Sigmoid colon (tissue), 7 donors: ENCODE measurements around the gene RAP1GDS1. TPM values are rescaled to one million over a fixed set of nuclear protein-coding genes. Genes with fewer than 3 reads are reported as not detected.

ENCODE experiments used
- DNase-seq: peaks from one replicate; pipeline ENCODE4 v3.0.0-alpha.2; 2019
- H3K27ac ChIP-seq, 4 donors: fragments of 200-600 bp; sonication (generic); one replicate each; pipeline ENCODE4 v1.5.1; 2016 to 2019; ENCODE audit warnings: mild to moderate bottlenecking in 1 of 4
- H3K27me3 ChIP-seq, 3 donors: fragments of 200-600 bp; sonication (generic); one replicate each; pipeline ENCODE4 v1.5.1; 2019; ENCODE audit warnings: mild to moderate bottlenecking in 1 of 3
- H3K36me3 ChIP-seq, 4 donors: fragments of 200-600 bp; sonication (generic); one replicate each; pipeline ENCODE4 v1.5.1; 2016 to 2019
- H3K4me1 ChIP-seq, 4 donors: fragments of 200-600 bp; sonication (generic); one replicate each; pipeline ENCODE4 v1.5.1; 2017 to 2019
- H3K4me3 ChIP-seq, 4 donors: fragments of 200-600 bp; sonication (generic); one replicate each; pipeline ENCODE4 v1.5.1; 2017 to 2019; ENCODE audit warnings: mild to moderate bottlenecking in 2 of 4, moderate library complexity in 1 of 4
- H3K9me3 ChIP-seq, 4 donors: fragments of 200-600 bp in 3 of 4; sonication (generic) in 3 of 4; one replicate each; pipeline versions ENCODE4 v1.5.1 to v1.6.1; 2013 to 2019
- CTCF ChIP-seq, 4 experiments: fragments of 450-650 bp in 3 of 4; fragments of 200-600 bp in 1 of 4; IDR thresholded peaks; one replicate each; pipeline ENCODE4 v1.5.1; 2016 to 2019; ENCODE audit warnings: antibody characterized with exemption in 4 of 4, mild to moderate bottlenecking in 3 of 4, moderate library complexity in 2 of 4
- EP300 ChIP-seq, 4 donors: sonication (generic); formaldehyde crosslinking; IDR thresholded peaks; one replicate each; pipeline ENCODE4 v1.6.1; 2017; ENCODE audit warnings: antibody characterized with exemption in 4 of 4
- POLR2A ChIP-seq, 2 donors: fragments of 450-650 bp; IDR thresholded peaks; one replicate each; pipeline ENCODE4 v1.6.1; 2016; ENCODE audit warnings: antibody characterized with exemption in 2 of 2, mild to moderate bottlenecking in 2 of 2, moderate library complexity in 2 of 2
- POLR2AphosphoS5 ChIP-seq, 4 donors: sonication (generic); formaldehyde crosslinking; IDR thresholded peaks; one replicate each; pipeline ENCODE4 v1.6.1; 2017; ENCODE audit warnings: antibody characterized with exemption in 4 of 4
- WGBS, 2 donors: extraction: QIAGEN DNeasy Blood & Tissue Kit; methylation state at CpG; one replicate each; pipeline ENCODE4 v1.1.7; 2013; 5-methylcytosine and 5-hydroxymethylcytosine counted together
- intact Hi-C: fragments of 100-400 bp; cut with DNase I; formaldehyde crosslinking; loops from one replicate; pipeline ENCODE4 v1.15.1; 2023
- polyA plus RNA-seq, 3 donors: library from polyadenylated mRNA; stranded (reverse); fragments of 200-250 nt; gene quantifications; one replicate each; pipeline ENCODE4 v1.2.3, GENCODE V29; 2013
- total RNA-seq, 4 donors: library from RNA; depleted of rRNA; stranded (reverse); fragments of >200 nt; gene quantifications; one replicate each; pipeline ENCODE4 v1.1.0, GENCODE V29; 2016
- donor health status: healthy with polysubstance abuse.
- donor health status: Bipolar disorder and iron deficiency.
- donor health status: healthy.

Gene RAP1GDS1
- total and polyA plus RNA-seq, 7 donors, result 10.2 to 34.9 (median 31.8) TPM

- H3K9me3 ChIP-seq, result no peaks in the 10 kb centered on the region
- TF ChIP-seq POLR2AphosphoS5 (IDR thresholded peaks at IDR 0.05) (no peak), POLR2A (IDR thresholded peaks at IDR 0.05) (no peak), CTCF (IDR thresholded peaks at IDR 0.05) (no peak)
- no peak for DNase-seq
- no peaks in the 10 kb centered on the region for H3K36me3 ChIP-seq
- intact Hi-C loops, result no loop called here
- H3K4me3 ChIP-seq, result no peak overlapping the region
- H3K4me1 ChIP-seq, result no peaks in the 10 kb centered on the region
- no peaks in the 10 kb centered on the region for H3K27me3 ChIP-seq
- H3K27ac ChIP-seq, result no peak overlapping the region
- 90 to 93% methylated on average over 2 of the region's 2 CpGs for WGBS, 2 donors
Measured at GRCh38 chr4:98385831-98386230, 124.6 kb downstream of the RAP1GDS1 start.

GRCh38 chr4:98387345-98388026 lies 126.3 kb downstream of the RAP1GDS1 start:
- Histone ChIP-seq H3K27me3 (no peaks in the 10 kb centered on the region), H3K36me3 (no peaks in the 10 kb centered on the region), H3K4me1 (no peaks in the 10 kb centered on the region), H3K27ac (no peak overlapping the region), H3K4me3 (no peak overlapping the region), H3K9me3 (no peaks in the 10 kb centered on the region)
- intact Hi-C loops, result no loop called here
- TF ChIP-seq EP300 (IDR thresholded peaks at IDR 0.05) (no peak), CTCF (IDR thresholded peaks at IDR 0.05) (no peak), POLR2A (IDR thresholded peaks at IDR 0.05) (no peak)
- DNase-seq, result no peak
- 96 to 98% methylated on average over 5 of the region's 5 CpGs for WGBS, 2 donors

- WGBS, 2 donors, result 96 to 100% methylated on average over 1 of the region's 1 CpG
- H3K27ac ChIP-seq, result no peak overlapping the region
- no peak for DNase-seq
- intact Hi-C loops, result no loop called here
- H3K4me3 ChIP-seq, result no peak overlapping the region
- H3K4me1 ChIP-seq, result no peaks in the 10 kb centered on the region
- no peaks in the 10 kb centered on the region for H3K27me3 ChIP-seq
- no peaks in the 10 kb centered on the region for H3K9me3 ChIP-seq
- H3K36me3 ChIP-seq, result no peaks in the 10 kb centered on the region
- TF ChIP-seq POLR2A (IDR thresholded peaks at IDR 0.05) (no peak), POLR2AphosphoS5 (IDR thresholded peaks at IDR 0.05) (no peak), EP300 (IDR thresholded peaks at IDR 0.05) (no peak), CTCF (IDR thresholded peaks at IDR 0.05) (no peak)
Measured at GRCh38 chr4:98394134-98394533, 132.9 kb downstream of the RAP1GDS1 start.

GRCh38 chr4:98399915-98400314 lies 138.7 kb downstream of the RAP1GDS1 start:
- intact Hi-C loops, result no loop called here
- H3K9me3 ChIP-seq, result no peaks in the 10 kb centered on the region
- no peak for TF ChIP-seq POLR2AphosphoS5 (IDR thresholded peaks at IDR 0.05)
- no peak for TF ChIP-seq EP300 (IDR thresholded peaks at IDR 0.05)
- TF ChIP-seq CTCF (IDR thresholded peaks at IDR 0.05), result no peak
- H3K27me3 ChIP-seq, result no peaks in the 10 kb centered on the region
- H3K36me3 ChIP-seq, result no peaks in the 10 kb centered on the region
- no peak overlapping the region for H3K27ac ChIP-seq
- WGBS, 2 donors, result 92 to 94% methylated on average over 1 of the region's 1 CpG
- H3K4me3 ChIP-seq, result no peak overlapping the region
- H3K4me1 ChIP-seq, result no peaks in the 10 kb centered on the region
- DNase-seq, result no peak

GRCh38 chr4:98406819-98407218 lies 145.6 kb downstream of the RAP1GDS1 start:
- H3K9me3 ChIP-seq, result no peaks in the 10 kb centered on the region
- no peak overlapping the region for H3K4me3 ChIP-seq
- H3K36me3 ChIP-seq, result peaks cover 0 to 11% (median 0%) of the 10 kb centered on the region in 4 donors
- H3K4me1 ChIP-seq, result no peaks in the 10 kb centered on the region
- no peaks in the 10 kb centered on the region for H3K27me3 ChIP-seq
- TF ChIP-seq POLR2A (IDR thresholded peaks at IDR 0.05), result no peak
- no peak for TF ChIP-seq CTCF (IDR thresholded peaks at IDR 0.05)
- TF ChIP-seq POLR2AphosphoS5 (IDR thresholded peaks at IDR 0.05), result no peak
- no peak for TF ChIP-seq EP300 (IDR thresholded peaks at IDR 0.05)
- H3K27ac ChIP-seq, result no peak overlapping the region
- DNase-seq, result no peak
- intact Hi-C loops, result no loop called here
- WGBS, 2 donors, result 89 to 96% methylated on average over 2 of the region's 2 CpGs
